ENCODE results near the gene RIMBP2. TPM values are rescaled to one million over a fixed set of nuclear protein-coding genes. Genes with fewer than 3 reads are reported as not detected.

The RIMBP2 gene, protein sequence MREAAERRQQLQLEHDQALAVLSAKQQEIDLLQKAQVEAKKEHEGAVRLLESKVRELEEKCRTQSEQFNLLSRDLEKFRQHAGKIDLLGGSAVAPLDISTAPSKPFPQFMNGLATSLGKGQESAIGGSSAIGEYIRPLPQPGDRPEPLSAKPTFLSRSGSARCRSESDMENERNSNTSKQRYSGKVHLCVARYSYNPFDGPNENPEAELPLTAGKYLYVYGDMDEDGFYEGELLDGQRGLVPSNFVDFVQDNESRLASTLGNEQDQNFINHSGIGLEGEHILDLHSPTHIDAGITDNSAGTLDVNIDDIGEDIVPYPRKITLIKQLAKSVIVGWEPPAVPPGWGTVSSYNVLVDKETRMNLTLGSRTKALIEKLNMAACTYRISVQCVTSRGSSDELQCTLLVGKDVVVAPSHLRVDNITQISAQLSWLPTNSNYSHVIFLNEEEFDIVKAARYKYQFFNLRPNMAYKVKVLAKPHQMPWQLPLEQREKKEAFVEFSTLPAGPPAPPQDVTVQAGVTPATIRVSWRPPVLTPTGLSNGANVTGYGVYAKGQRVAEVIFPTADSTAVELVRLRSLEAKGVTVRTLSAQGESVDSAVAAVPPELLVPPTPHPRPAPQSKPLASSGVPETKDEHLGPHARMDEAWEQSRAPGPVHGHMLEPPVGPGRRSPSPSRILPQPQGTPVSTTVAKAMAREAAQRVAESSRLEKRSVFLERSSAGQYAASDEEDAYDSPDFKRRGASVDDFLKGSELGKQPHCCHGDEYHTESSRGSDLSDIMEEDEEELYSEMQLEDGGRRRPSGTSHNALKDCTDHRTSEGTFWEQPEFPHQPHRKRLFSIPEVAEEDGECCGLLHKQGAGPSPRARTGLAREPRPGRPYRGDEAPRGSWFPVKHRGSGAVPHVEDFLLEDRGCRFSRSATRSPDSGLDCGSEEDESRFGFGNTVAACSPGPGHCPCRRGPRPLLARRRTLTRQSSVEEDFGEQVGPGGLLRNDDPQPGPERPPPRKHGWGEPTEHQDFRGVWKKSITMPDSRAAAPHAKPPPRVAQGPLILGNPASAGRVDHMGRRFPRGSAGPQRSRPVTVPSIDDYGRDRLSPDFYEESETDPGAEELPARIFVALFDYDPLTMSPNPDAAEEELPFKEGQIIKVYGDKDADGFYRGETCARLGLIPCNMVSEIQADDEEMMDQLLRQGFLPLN (N-terminal part only)
- total RNA-seq (under 1 TPM in 1 of 5 experiments, not detected in 4; 0.05 TPM), polyA plus RNA-seq (not detected), total RNA-seq (not detected)

- ATAC-seq = no peak
- Histone ChIP-seq H3K4me1 (ENCODE audit: control insufficient read depth in 2 of 2, insufficient read depth in 2 of 2, low read length in 2 of 2) (no peaks in the 10 kb centered on the region), H3K9me3 (ENCODE audit: control insufficient read depth in 2 of 3, low read length in 3 of 3) (peaks cover 0 to 5% (median 0%) of the 10 kb centered on the region in 3 experiments), H3K4me3 (ENCODE audit: low read length) (no peak within 1 kb of the TSS), H3K36me3 (ENCODE audit: control insufficient read depth in 2 of 3, insufficient read depth in 3 of 3, low read length in 3 of 3) (no peaks in the 10 kb centered on the region), H3K27ac (ENCODE audit: low read depth, low read length) (no peak within 1 kb of the TSS), H3K27me3 (ENCODE audit: control insufficient read depth in 2 of 2, insufficient read depth in 2 of 2, low read length in 2 of 2) (no peaks in the 10 kb centered on the region)
- peak within 1 kb of the TSS in 7 of 10 donors; percentile 9 to 70 (median 38) for H3K4me3 Mint-ChIP-seq
- no peak for DNase-seq
- no peak within 1 kb of the TSS for H3K27ac Mint-ChIP-seq
- POLR2A ChIA-PET = no interaction called here
- H3K36me3 Mint-ChIP-seq = peaks cover 0 to 5% (median 0%) of the 10 kb centered on the region in 5 donors
- H3K27me3 Mint-ChIP-seq = peaks cover 49 to 75% (median 50%) of the 10 kb centered on the region in 5 donors
- CTCF ChIA-PET = no interaction called here
- H3K4me1 Mint-ChIP-seq = peaks cover 0 to 18% (median 9%) of the 10 kb centered on the region in 7 donors
- intact Hi-C loops (cut with micrococcal nuclease) = no loop called here
- H3K9me3 Mint-ChIP-seq = peaks cover 0 to 17% (median 3%) of the 10 kb centered on the region in 11 donors
Measured at GRCh38 chr12:130715998-130716968, at the start of gene RIMBP2. Gene RIMBP2 (minus strand): TSS chr12:130716299. CDS start chr12:130479013, 237,286 bp downstream.

- POLR2A ChIA-PET = no interaction called here
- H3K36me3 ChIP-seq (ENCODE audit: control insufficient read depth in 2 of 3, insufficient read depth in 3 of 3, low read length in 3 of 3) = no peaks in the 10 kb centered on the region
- no peak overlapping the region for H3K27ac ChIP-seq (ENCODE audit: low read depth, low read length)
- DNase-seq (no peak), ATAC-seq (no peak)
- Mint-ChIP-seq H3K36me3 (no peaks in the 10 kb centered on the region), H3K4me3 (no peak overlapping the region), H3K9me3 (peaks cover 0 to 2% (median 0%) of the 10 kb centered on the region in 11 donors), H3K27ac (no peak overlapping the region), H3K4me1 (peaks cover 5 to 18% (median 12%) of the 10 kb centered on the region in 7 donors), H3K27me3 (peaks cover 0 to 18% (median 4%) of the 10 kb centered on the region in 5 donors)
- H3K9me3 ChIP-seq (ENCODE audit: control insufficient read depth in 2 of 3, low read length in 3 of 3) = no peaks in the 10 kb centered on the region
- no peak overlapping the region for H3K4me3 ChIP-seq (ENCODE audit: low read length)
- H3K4me1 ChIP-seq (ENCODE audit: control insufficient read depth in 2 of 2, insufficient read depth in 2 of 2, low read length in 2 of 2) = peaks cover 0 to 10% of the 10 kb centered on the region in 2 donors
- CTCF ChIA-PET = interaction anchor here (0.6 kb wide), 1 partner anchor 286 kb away, joined by 3 read pairs; no protein-coding TSS in a partner anchor
- H3K27me3 ChIP-seq (ENCODE audit: control insufficient read depth in 2 of 2, insufficient read depth in 2 of 2, low read length in 2 of 2) = no peaks in the 10 kb centered on the region
- intact Hi-C loops (cut with micrococcal nuclease) = no loop called here
Measured at GRCh38 chr12:130765186-130765659, 49.1 kb upstream of the RIMBP2 start.

DNA sequence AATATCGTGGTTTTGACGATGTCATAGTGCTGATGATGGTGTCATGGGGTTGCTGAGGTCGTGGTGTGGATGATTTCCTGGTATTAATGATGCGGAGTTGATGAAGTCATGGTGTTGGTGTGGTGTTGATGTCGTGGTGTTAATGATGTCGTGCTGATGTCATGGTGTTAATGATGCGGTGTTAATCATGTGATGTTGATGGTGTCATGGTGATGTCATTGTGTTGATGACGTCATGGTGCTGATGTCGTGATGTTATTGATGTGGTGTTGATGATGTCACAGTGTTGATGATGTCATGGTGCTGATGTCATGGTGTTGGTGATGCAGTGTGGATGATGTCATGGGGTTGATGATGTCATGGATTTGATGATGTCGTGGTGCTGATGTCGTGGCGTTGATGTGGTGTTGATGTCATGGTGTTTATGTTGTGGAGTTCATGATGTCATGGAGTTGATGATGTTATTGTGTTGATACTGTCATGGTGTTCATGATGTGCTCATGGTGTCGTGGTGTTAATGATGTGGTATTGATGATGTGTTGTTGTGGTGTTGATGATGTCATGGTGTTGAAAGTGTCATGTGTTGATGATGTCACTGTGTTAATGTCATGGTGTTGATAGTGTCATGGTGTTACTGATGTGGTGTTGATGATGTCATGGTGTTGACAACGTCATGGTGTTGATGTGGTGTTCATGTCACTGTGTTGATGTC, 48.5 kb upstream of the RIMBP2 start:
- H3K4me1 ChIP-seq (ENCODE audit: control insufficient read depth in 2 of 2, insufficient read depth in 2 of 2, low read length in 2 of 2) = peaks cover 0 to 10% of the 10 kb centered on the region in 2 donors
- Mint-ChIP-seq H3K4me3 (no peak overlapping the region), H3K27me3 (peaks cover 0 to 18% (median 4%) of the 10 kb centered on the region in 5 donors), H3K27ac (no peak overlapping the region), H3K36me3 (no peaks in the 10 kb centered on the region), H3K9me3 (peaks cover 0 to 2% (median 0%) of the 10 kb centered on the region in 11 donors), H3K4me1 (peaks cover 5 to 18% (median 12%) of the 10 kb centered on the region in 7 donors)
- POLR2A ChIA-PET = no interaction called here
- DNase-seq (peak in 2 of 9 donors; percentile 18 to 46), ATAC-seq (no peak)
- H3K4me3 ChIP-seq (ENCODE audit: low read length) = no peak overlapping the region
- no peaks in the 10 kb centered on the region for H3K36me3 ChIP-seq (ENCODE audit: control insufficient read depth in 2 of 3, insufficient read depth in 3 of 3, low read length in 3 of 3)
- no peaks in the 10 kb centered on the region for H3K9me3 ChIP-seq (ENCODE audit: control insufficient read depth in 2 of 3, low read length in 3 of 3)
- CTCF ChIA-PET = no interaction called here
- H3K27ac ChIP-seq (ENCODE audit: low read depth, low read length) = no peak overlapping the region
- H3K27me3 ChIP-seq (ENCODE audit: control insufficient read depth in 2 of 2, insufficient read depth in 2 of 2, low read length in 2 of 2) = no peaks in the 10 kb centered on the region
- intact Hi-C loops (cut with micrococcal nuclease) = loop anchor here in 1 of 2 donors (5.0 kb wide), 1 partner anchor 108 kb away; the partner anchor contains the start of gene RAN

DNA sequence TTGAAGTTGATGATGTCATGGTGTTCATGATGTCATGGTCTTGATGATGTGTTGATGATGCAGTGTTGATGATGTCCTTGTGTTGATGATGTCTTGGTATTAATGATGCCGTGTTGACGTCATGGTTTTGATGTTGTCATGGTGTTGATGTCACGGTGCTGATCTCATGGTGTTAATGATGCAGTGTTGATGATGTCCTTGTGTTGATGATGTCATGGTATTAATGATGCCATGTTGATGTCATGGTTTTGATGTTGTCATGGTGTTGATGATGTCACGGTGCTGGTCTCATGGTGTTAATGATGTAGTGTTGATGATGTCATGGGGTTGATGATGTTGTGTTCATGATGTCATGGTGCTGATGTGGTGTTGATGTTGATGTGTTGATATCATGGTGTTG, 48.0 kb upstream of the RIMBP2 start:
- Histone ChIP-seq H3K27ac (ENCODE audit: low read depth, low read length) (no peak overlapping the region), H3K4me1 (ENCODE audit: control insufficient read depth in 2 of 2, insufficient read depth in 2 of 2, low read length in 2 of 2) (peaks cover 0 to 10% of the 10 kb centered on the region in 2 donors), H3K36me3 (ENCODE audit: control insufficient read depth in 2 of 3, insufficient read depth in 3 of 3, low read length in 3 of 3) (no peaks in the 10 kb centered on the region), H3K27me3 (ENCODE audit: control insufficient read depth in 2 of 2, insufficient read depth in 2 of 2, low read length in 2 of 2) (no peaks in the 10 kb centered on the region), H3K9me3 (ENCODE audit: control insufficient read depth in 2 of 3, low read length in 3 of 3) (no peaks in the 10 kb centered on the region), H3K4me3 (ENCODE audit: low read length) (no peak overlapping the region)
- ATAC-seq (no peak), DNase-seq (no peak)
- Mint-ChIP-seq H3K9me3 (peaks cover 0 to 2% (median 0%) of the 10 kb centered on the region in 11 donors), H3K27ac (no peak overlapping the region), H3K4me1 (peaks cover 5 to 18% (median 12%) of the 10 kb centered on the region in 7 donors), H3K36me3 (no peaks in the 10 kb centered on the region), H3K27me3 (peaks cover 0 to 18% (median 4%) of the 10 kb centered on the region in 5 donors), H3K4me3 (no peak overlapping the region)
- POLR2A ChIA-PET = no interaction called here
- CTCF ChIA-PET = no interaction called here
- intact Hi-C loops (cut with micrococcal nuclease) = loop anchor here in 1 of 2 donors (5.0 kb wide), 1 partner anchor 108 kb away; the partner anchor contains the start of gene RAN

- no peaks in the 10 kb centered on the region for H3K9me3 ChIP-seq (ENCODE audit: control insufficient read depth in 2 of 3, low read length in 3 of 3)
- no peaks in the 10 kb centered on the region for H3K27me3 ChIP-seq (ENCODE audit: control insufficient read depth in 2 of 2, insufficient read depth in 2 of 2, low read length in 2 of 2)
- intact Hi-C loops (cut with micrococcal nuclease) = loop anchor here in 1 of 2 donors (5.0 kb wide), 1 partner anchor 110 kb away; the partner anchor contains the start of gene RAN
- H3K27ac ChIP-seq (ENCODE audit: low read depth, low read length) = no peak overlapping the region
- DNase-seq = no peak
- Mint-ChIP-seq H3K9me3 (peaks cover 0 to 2% (median 0%) of the 10 kb centered on the region in 11 donors), H3K4me1 (peaks cover 5 to 18% (median 12%) of the 10 kb centered on the region in 7 donors), H3K27me3 (peaks cover 0 to 6% (median 0%) of the 10 kb centered on the region in 5 donors), H3K36me3 (no peaks in the 10 kb centered on the region), H3K27ac (peak overlapping the region in 1 of 9 donors; percentile 22), H3K4me3 (peak overlapping the region in 8 of 10 donors; percentile 58 to 77 (median 68))
- peak overlapping the region; percentile 45 for H3K4me3 ChIP-seq (ENCODE audit: low read length)
- no peak for ATAC-seq
- peaks cover 0 to 10% of the 10 kb centered on the region in 2 donors for H3K4me1 ChIP-seq (ENCODE audit: control insufficient read depth in 2 of 2, insufficient read depth in 2 of 2, low read length in 2 of 2)
- ChIA-PET CTCF (interaction anchor here (0.9 to 1.6 kb wide), 2 partner anchors 55 to 370 kb away, joined by 5 to 6 read pairs; no protein-coding TSS in a partner anchor), POLR2A (no interaction called here)
- H3K36me3 ChIP-seq (ENCODE audit: control insufficient read depth in 2 of 3, insufficient read depth in 3 of 3, low read length in 3 of 3) = no peaks in the 10 kb centered on the region
Measured at GRCh38 chr12:130762319-130762675, 46.2 kb upstream of the RIMBP2 start.

Data from naive thymus-derived CD4-positive, alpha-beta T cell (primary cell).